ENCODE measurements around the gene KIFAP3. TPM values are rescaled to one million over a fixed set of nuclear protein-coding genes. Genes with fewer than 3 reads are reported as not detected.

KIFAP3 gene
- polyA plus RNA-seq, 3 donors, result 2.1 to 4.7 (median 2.2) TPM

GRCh38 chr1:169968174-169968573 lies 106.3 kb downstream of the KIFAP3 start:
- no peaks in the 10 kb centered on the region for H3K9me3 Mint-ChIP-seq
- intact Hi-C loops (cut with micrococcal nuclease), result no loop called here
- H3K36me3 Mint-ChIP-seq, result peaks cover 0 to 7% of the 10 kb centered on the region in 2 donors
- no peak overlapping the region for H3K27ac Mint-ChIP-seq
- no peak overlapping the region for H3K4me2 ChIP-seq (replicated peaks; ENCODE audit: extremely low read depth, low read length, poor library complexity, severe bottlenecking)
- H4K20me1 ChIP-seq (ENCODE audit: insufficient read depth, low read length), result no peaks in the 10 kb centered on the region
- no peak for DNase-seq
- H3K79me2 ChIP-seq (ENCODE audit: insufficient read depth, low read length), result no peaks in the 10 kb centered on the region
- no peak overlapping the region for H3K4me3 ChIP-seq (replicated peaks in 1 of 3; ENCODE audit: low read depth in 2 of 3, low read length in 3 of 3)
- no peaks in the 10 kb centered on the region for H3K9me3 ChIP-seq (replicated peaks in 1 of 2; ENCODE audit: control insufficient read depth in 1 of 2, insufficient read depth in 1 of 2, low read length in 2 of 2)
- H3K27me3 Mint-ChIP-seq (ENCODE audit: low read depth in 3 of 3), result no peaks in the 10 kb centered on the region
- no peak for TF ChIP-seq CTCF (IDR thresholded peaks at IDR 0.05)
- no peaks in the 10 kb centered on the region for H3K27me3 ChIP-seq (ENCODE audit: control insufficient read depth in 2 of 2, insufficient read depth in 2 of 2, low read length in 2 of 2)
- H2AFZ ChIP-seq (ENCODE audit: insufficient read depth, low read depth, low read length, poor library complexity, severe bottlenecking), result no peak overlapping the region
- H3K36me3 ChIP-seq (replicated peaks in 1 of 2; ENCODE audit: control insufficient read depth in 1 of 2, insufficient read depth in 2 of 2, low read length in 2 of 2), result no peaks in the 10 kb centered on the region
- H3K4me3 Mint-ChIP-seq, result no peak overlapping the region
- no peak overlapping the region for H3K9ac ChIP-seq (ENCODE audit: insufficient read depth, low read length, poor library complexity, severe bottlenecking)
- H3K27ac ChIP-seq (ENCODE audit: low read depth in 1 of 2, low read length in 2 of 2), result no peak overlapping the region
- no peaks in the 10 kb centered on the region for H3K4me1 ChIP-seq (ENCODE audit: control insufficient read depth in 1 of 2, insufficient read depth in 2 of 2, low read length in 2 of 2)
- 50% methylated on average over 2 of the region's 4 CpGs for WGBS (ENCODE audit: insufficient coverage)
- H3K4me1 Mint-ChIP-seq, result no peaks in the 10 kb centered on the region

GRCh38 chr1:169964206-169964605 lies 110.3 kb downstream of the KIFAP3 start:
- Histone ChIP-seq H3K4me2 (replicated peaks; ENCODE audit: extremely low read depth, low read length, poor library complexity, severe bottlenecking) (no peak overlapping the region), H3K27ac (ENCODE audit: low read depth in 1 of 2, low read length in 2 of 2) (no peak overlapping the region), H4K20me1 (ENCODE audit: insufficient read depth, low read length) (no peaks in the 10 kb centered on the region), H3K79me2 (ENCODE audit: insufficient read depth, low read length) (no peaks in the 10 kb centered on the region), H3K27me3 (ENCODE audit: control insufficient read depth in 2 of 2, insufficient read depth in 2 of 2, low read length in 2 of 2) (no peaks in the 10 kb centered on the region), H3K9ac (ENCODE audit: insufficient read depth, low read length, poor library complexity, severe bottlenecking) (no peak overlapping the region), H2AFZ (ENCODE audit: insufficient read depth, low read depth, low read length, poor library complexity, severe bottlenecking) (no peak overlapping the region), H3K4me3 (replicated peaks in 1 of 3; ENCODE audit: low read depth in 2 of 3, low read length in 3 of 3) (no peak overlapping the region), H3K36me3 (replicated peaks in 1 of 2; ENCODE audit: control insufficient read depth in 1 of 2, insufficient read depth in 2 of 2, low read length in 2 of 2) (no peaks in the 10 kb centered on the region), H3K9me3 (replicated peaks in 1 of 2; ENCODE audit: control insufficient read depth in 1 of 2, insufficient read depth in 1 of 2, low read length in 2 of 2) (no peaks in the 10 kb centered on the region), H3K4me1 (ENCODE audit: control insufficient read depth in 1 of 2, insufficient read depth in 2 of 2, low read length in 2 of 2) (no peaks in the 10 kb centered on the region)
- no peak for DNase-seq
- Mint-ChIP-seq H3K36me3 (peaks cover 0 to 5% of the 10 kb centered on the region in 2 donors), H3K4me1 (no peaks in the 10 kb centered on the region), H3K4me3 (no peak overlapping the region), H3K9me3 (no peaks in the 10 kb centered on the region), H3K27ac (no peak overlapping the region), H3K27me3 (ENCODE audit: low read depth in 3 of 3) (no peaks in the 10 kb centered on the region)
- WGBS (ENCODE audit: insufficient coverage), result no CpG with 5 or more reads among the region's 4 CpGs
- intact Hi-C loops (cut with micrococcal nuclease), result no loop called here
- no peak for TF ChIP-seq CTCF (IDR thresholded peaks at IDR 0.05)
